Brain microvascular endothelial cell (primary cell): ENCODE data around the gene MOB3A.

Experiments
- DNase-seq: peaks from one replicate; pipeline ENCODE4 v3.0.0-alpha.2; 2020
- H3K27ac ChIP-seq: fragments of 250-450 bp; sonication (Bioruptor Pico); 2 replicates; pipeline ENCODE4 v1.5.1; 2020; ENCODE audit warnings: mild to moderate bottlenecking, moderate library complexity
- H3K27me3 ChIP-seq: fragments of 250-450 bp; sonication (Bioruptor Pico); replicated peaks from 2 replicates; pipeline ENCODE4 v1.5.1; 2020; ENCODE audit warnings: mild to moderate bottlenecking
- H3K36me3 ChIP-seq: fragments of 250-450 bp; sonication (Bioruptor Pico); replicated peaks from 2 replicates; pipeline ENCODE4 v1.5.1; 2020; ENCODE audit warnings: mild to moderate bottlenecking
- H3K4me3 ChIP-seq: 2 replicates; pipeline ENCODE4 v1.5.1; 2011; ENCODE audit warnings: low read depth, mild to moderate bottlenecking, control low read depth, low read length, moderate library complexity
- CTCF ChIP-seq: IDR thresholded peaks from 2 replicates; pipeline ENCODE4 v1.5.1; 2011; ENCODE audit warnings: low read depth, mild to moderate bottlenecking, moderate library complexity, low read length, control low read depth, inconsistent platforms; ENCODE audit errors: missing control alignments
- in situ Hi-C: cut with HindIII; loops from 2 replicates; pipeline ENCODE4 v1.10.0; 2017; ENCODE audit warnings: low sequenced_read_pairs, low pct_ligation_motif_present

The MOB3A gene

GRCh38 chr19:2048104-2048958 lies 47.8 kb downstream of the MOB3A start:
- no peak for DNase-seq
- Histone ChIP-seq H3K36me3 (peaks cover 19% of the 10 kb centered on the region), H3K27ac (no peak overlapping the region), H3K4me3 (no peak overlapping the region), H3K27me3 (no peaks in the 10 kb centered on the region)
- in situ Hi-C loops = no loop called here
- TF ChIP-seq CTCF = no peak

- H3K4me3 ChIP-seq = no peak overlapping the region
- in situ Hi-C loops = no loop called here
- peaks cover 25% of the 10 kb centered on the region for H3K36me3 ChIP-seq
- no peak overlapping the region for H3K27ac ChIP-seq
- H3K27me3 ChIP-seq = no peaks in the 10 kb centered on the region
- TF ChIP-seq CTCF = no peak
- no peak for DNase-seq
These were observed 48.5 kb downstream of the MOB3A start for GRCh38 chr19:2047449-2048103.

- DNase-seq = no peak
- Histone ChIP-seq H3K4me3 (no peak overlapping the region), H3K27ac (no peak overlapping the region), H3K27me3 (no peaks in the 10 kb centered on the region), H3K36me3 (peaks cover 30% of the 10 kb centered on the region)
- TF ChIP-seq CTCF = no peak
- in situ Hi-C loops = no loop called here
These were observed 49.1 kb downstream of the MOB3A start for GRCh38 chr19:2047076-2047448.

GRCh38 chr19:2046046-2046907 lies 49.8 kb downstream of the MOB3A start:
- no peak for DNase-seq
- no peak overlapping the region for H3K27ac ChIP-seq
- peaks cover 36% of the 10 kb centered on the region for H3K36me3 ChIP-seq
- H3K4me3 ChIP-seq = no peak overlapping the region
- no peaks in the 10 kb centered on the region for H3K27me3 ChIP-seq
- in situ Hi-C loops = no loop called here
- TF ChIP-seq CTCF = no peak

GRCh38 chr19:2045501-2046045 lies 50.6 kb downstream of the MOB3A start:
- Histone ChIP-seq H3K36me3 (peaks cover 43% of the 10 kb centered on the region), H3K27ac (no peak overlapping the region), H3K27me3 (no peaks in the 10 kb centered on the region), H3K4me3 (no peak overlapping the region)
- TF ChIP-seq CTCF = no peak
- in situ Hi-C loops = no loop called here
- DNase-seq = no peak
